HAP-1 (cell line): ENCODE results near the gene SLC25A10.

Experiments
- DNase-seq, 2 experiments: peaks; one replicate each; pipeline ENCODE4 v3.0.0-alpha.2; 2016 to 2020; ENCODE audit warnings: low spot score in 2 of 2
- H3K27me3 ChIP-seq: fragments of 250-450 bp; sonication (Bioruptor Pico); 2 replicates; pipeline ENCODE4 v1.5.1; 2020; ENCODE audit warnings: low read depth, mild to moderate bottlenecking, moderate library complexity
- H3K36me3 ChIP-seq: fragments of 250-450 bp; sonication (Bioruptor Pico); replicated peaks from 2 replicates; pipeline ENCODE4 v1.5.1; 2020; ENCODE audit warnings: mild to moderate bottlenecking
- H3K4me1 ChIP-seq: fragments of 250-450 bp; sonication (Bioruptor Pico); 2 replicates; pipeline ENCODE4 v1.5.1; 2020; ENCODE audit warnings: mild to moderate bottlenecking
- H3K4me3 ChIP-seq: fragments of 250-450 bp; sonication (Bioruptor Pico); 2 replicates; pipeline ENCODE4 v1.5.1; 2020; ENCODE audit warnings: mild to moderate bottlenecking, moderate library complexity
- H3K9me3 ChIP-seq: fragments of 250-450 bp; sonication (Bioruptor Pico); 2 replicates; pipeline ENCODE4 v1.5.1; 2020; ENCODE audit warnings: mild to moderate bottlenecking, moderate library complexity
- in situ Hi-C: fragments of 300-500 bp; cut with MboI; formaldehyde crosslinking; loops from 3 replicates; pipeline ENCODE4 v1.14.3; 2020; ENCODE audit warnings: low sequenced_read_pairs, inconsistent platforms, mixed read lengths

SLC25A10 gene

GRCh38 chr17:81716674-81716996 is 4.6 kb downstream of the SLC25A10 start:
- Histone ChIP-seq H3K36me3 (peaks cover 47% of the 10 kb centered on the region), H3K9me3 (no peaks in the 10 kb centered on the region), H3K4me3 (no peak overlapping the region), H3K27me3 (no peaks in the 10 kb centered on the region), H3K4me1 (peaks cover 9% of the 10 kb centered on the region; the same call in 1 of the 2 replicates)
- no peak for DNase-seq
- in situ Hi-C loops, result no loop called here

GRCh38 chr17:81717049-81717765 is 5.1 kb downstream of the SLC25A10 start:
- no peaks in the 10 kb centered on the region for H3K27me3 ChIP-seq
- in situ Hi-C loops, result no loop called here
- peaks cover 47% of the 10 kb centered on the region for H3K36me3 ChIP-seq
- peaks cover 6% of the 10 kb centered on the region; the same call in 1 of the 2 replicates for H3K4me1 ChIP-seq
- no peak for DNase-seq
- no peak overlapping the region for H3K4me3 ChIP-seq
- no peaks in the 10 kb centered on the region for H3K9me3 ChIP-seq

GRCh38 chr17:81717766-81718089 is 5.6 kb downstream of the SLC25A10 start:
- no peak overlapping the region for H3K4me3 ChIP-seq
- H3K36me3 ChIP-seq, result peaks cover 47% of the 10 kb centered on the region

GRCh38 chr17:81719410-81720266 is 7.6 kb downstream of the SLC25A10 start:
- Histone ChIP-seq H3K9me3 (no peaks in the 10 kb centered on the region), H3K4me3 (no peak overlapping the region), H3K27me3 (no peaks in the 10 kb centered on the region), H3K4me1 (no peaks in the 10 kb centered on the region), H3K36me3 (peaks cover 38% of the 10 kb centered on the region)
- no peak for DNase-seq
- in situ Hi-C loops, result no loop called here

More at GRCh38 chr17:81717766-81718089, 5.6 kb downstream of the SLC25A10 start:
- Histone ChIP-seq H3K27me3 (no peaks in the 10 kb centered on the region), H3K9me3 (no peaks in the 10 kb centered on the region), H3K4me1 (peaks cover 6% of the 10 kb centered on the region; the same call in 1 of the 2 replicates)
- in situ Hi-C loops, result no loop called here
- no peak for DNase-seq

- Histone ChIP-seq H3K4me1 (no peaks in the 10 kb centered on the region), H3K4me3 (no peak overlapping the region), H3K9me3 (no peaks in the 10 kb centered on the region), H3K27me3 (no peaks in the 10 kb centered on the region), H3K36me3 (peaks cover 30% of the 10 kb centered on the region)
- in situ Hi-C loops, result no loop called here
- DNase-seq, result no peak
Observed at GRCh38 chr17:81720267-81721071, 8.4 kb downstream of the SLC25A10 start.

GRCh38 chr17:81722184-81723120 is 10.4 kb downstream of the SLC25A10 start:
- in situ Hi-C loops, result no loop called here
- Histone ChIP-seq H3K4me1 (no peaks in the 10 kb centered on the region), H3K9me3 (no peaks in the 10 kb centered on the region), H3K36me3 (peaks cover 17% of the 10 kb centered on the region), H3K4me3 (no peak overlapping the region), H3K27me3 (no peaks in the 10 kb centered on the region)
- DNase-seq, result no peak

GRCh38 chr17:81723651-81724209 is 11.6 kb downstream of the SLC25A10 start:
- Histone ChIP-seq H3K36me3 (peaks cover 5% of the 10 kb centered on the region; the same call in 1 of the 2 replicates), H3K4me1 (no peaks in the 10 kb centered on the region), H3K27me3 (no peaks in the 10 kb centered on the region), H3K9me3 (no peaks in the 10 kb centered on the region), H3K4me3 (no peak overlapping the region)
- in situ Hi-C loops, result no loop called here
- DNase-seq, result no peak

- Histone ChIP-seq H3K4me1 (no peaks in the 10 kb centered on the region), H3K9me3 (no peaks in the 10 kb centered on the region), H3K36me3 (no peaks in the 10 kb centered on the region), H3K4me3 (no peak overlapping the region), H3K27me3 (no peaks in the 10 kb centered on the region)
- DNase-seq, result no peak
- in situ Hi-C loops, result no loop called here
Observed at GRCh38 chr17:81725439-81725838, 13.4 kb downstream of the SLC25A10 start.

- no peaks in the 10 kb centered on the region for H3K27me3 ChIP-seq
- H3K4me3 ChIP-seq, result no peak overlapping the region
- no peaks in the 10 kb centered on the region for H3K9me3 ChIP-seq
- H3K36me3 ChIP-seq, result no peaks in the 10 kb centered on the region
- in situ Hi-C loops, result no loop called here
- H3K4me1 ChIP-seq, result no peaks in the 10 kb centered on the region
- DNase-seq, result no peak
Observed at GRCh38 chr17:81726004-81726403, 13.9 kb downstream of the SLC25A10 start.

- H3K4me1 ChIP-seq, result peaks cover 4% of the 10 kb centered on the region
- DNase-seq, result no peak
- in situ Hi-C loops, result no loop called here
- H3K36me3 ChIP-seq, result no peaks in the 10 kb centered on the region
- no peak overlapping the region for H3K4me3 ChIP-seq
- H3K27me3 ChIP-seq, result no peaks in the 10 kb centered on the region
- H3K9me3 ChIP-seq, result no peaks in the 10 kb centered on the region
Observed at GRCh38 chr17:81727324-81728031, 15.4 kb downstream of the SLC25A10 start.

- Histone ChIP-seq H3K27me3 (peaks cover 9% of the 10 kb centered on the region), H3K4me1 (peaks cover 6% of the 10 kb centered on the region), H3K36me3 (no peaks in the 10 kb centered on the region), H3K9me3 (no peaks in the 10 kb centered on the region), H3K4me3 (no peak overlapping the region)
- in situ Hi-C loops, result no loop called here
- peak; percentile 64 to 86 for DNase-seq
Observed at GRCh38 chr17:81733507-81734404, 21.7 kb downstream of the SLC25A10 start.
